ENCODE measurements around the gene TBC1D10B. TPM values are rescaled to one million over a fixed set of nuclear protein-coding genes. Genes with fewer than 3 reads are reported as not detected.

The TBC1D10B gene
- total RNA-seq, result 43.3 to 48.6 TPM (median 44.2 TPM) in 3 replicates
- long read RNA-seq, transcript TBC1D10B-201 (9 exons, 3,350 nt), result major isoform, 68 of 93 reads
- long read RNA-seq, partial matches to known transcripts, result 7 of 93 reads
- long read RNA-seq, other reads (novel, unspliced or antisense), result 17 of 93 reads

- peak within 1 kb of the TSS; percentile 86 for H3K27ac Mint-ChIP-seq (ENCODE audit: unreplicated experiment)
- H3K4me3 Mint-ChIP-seq (ENCODE audit: unreplicated experiment), result peak within 1 kb of the TSS; percentile 86
- H3K36me3 Mint-ChIP-seq (ENCODE audit: low read depth), result peaks cover 3% of the 10 kb centered on the region
- peaks cover 39% of the 10 kb centered on the region for H3K4me1 Mint-ChIP-seq (ENCODE audit: low read depth)
- H3K9me3 Mint-ChIP-seq (ENCODE audit: low read depth), result no peaks in the 10 kb centered on the region
- no peaks in the 10 kb centered on the region for H3K27me3 Mint-ChIP-seq (ENCODE audit: low read depth)
- DNase-seq (ENCODE audit: low spot score), result no peak
- TF ChIP-seq, protein P1, sequence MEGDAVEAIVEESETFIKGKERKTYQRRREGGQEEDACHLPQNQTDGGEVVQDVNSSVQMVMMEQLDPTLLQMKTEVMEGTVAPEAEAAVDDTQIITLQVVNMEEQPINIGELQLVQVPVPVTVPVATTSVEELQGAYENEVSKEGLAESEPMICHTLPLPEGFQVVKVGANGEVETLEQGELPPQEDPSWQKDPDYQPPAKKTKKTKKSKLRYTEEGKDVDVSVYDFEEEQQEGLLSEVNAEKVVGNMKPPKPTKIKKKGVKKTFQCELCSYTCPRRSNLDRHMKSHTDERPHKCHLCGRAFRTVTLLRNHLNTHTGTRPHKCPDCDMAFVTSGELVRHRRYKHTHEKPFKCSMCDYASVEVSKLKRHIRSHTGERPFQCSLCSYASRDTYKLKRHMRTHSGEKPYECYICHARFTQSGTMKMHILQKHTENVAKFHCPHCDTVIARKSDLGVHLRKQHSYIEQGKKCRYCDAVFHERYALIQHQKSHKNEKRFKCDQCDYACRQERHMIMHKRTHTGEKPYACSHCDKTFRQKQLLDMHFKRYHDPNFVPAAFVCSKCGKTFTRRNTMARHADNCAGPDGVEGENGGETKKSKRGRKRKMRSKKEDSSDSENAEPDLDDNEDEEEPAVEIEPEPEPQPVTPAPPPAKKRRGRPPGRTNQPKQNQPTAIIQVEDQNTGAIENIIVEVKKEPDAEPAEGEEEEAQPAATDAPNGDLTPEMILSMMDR (IDR thresholded peaks at IDR 0.05), result peak; percentile 66
Observed at GRCh38 chr16:30370456-30371247, at the start of gene TBC1D10B. TBC1D10B (minus strand) TSS chr16:30370494; CDS start chr16:30370183, 311 bp downstream.

GRCh38 chr16:30418350-30419181, 48.3 kb upstream of the TBC1D10B start:
- Mint-ChIP-seq H3K9me3 (ENCODE audit: low read depth) (no peaks in the 10 kb centered on the region), H3K36me3 (ENCODE audit: low read depth) (peaks cover 11% of the 10 kb centered on the region), H3K27me3 (ENCODE audit: low read depth) (no peaks in the 10 kb centered on the region)

GRCh38 chr16:30417529-30418349, 47.4 kb upstream of the TBC1D10B start:
- H3K4me3 Mint-ChIP-seq (ENCODE audit: unreplicated experiment), result peak overlapping the region; percentile 62
- no peaks in the 10 kb centered on the region for H3K9me3 Mint-ChIP-seq (ENCODE audit: low read depth)
- TF ChIP-seq, protein P1 (IDR thresholded peaks at IDR 0.05), result peak; percentile 65
- peak; percentile 92 for DNase-seq (ENCODE audit: low spot score)
- H3K27me3 Mint-ChIP-seq (ENCODE audit: low read depth), result no peaks in the 10 kb centered on the region
- no peak overlapping the region for H3K27ac Mint-ChIP-seq (ENCODE audit: unreplicated experiment)
- H3K4me1 Mint-ChIP-seq (ENCODE audit: low read depth), result peaks cover 7% of the 10 kb centered on the region
- H3K36me3 Mint-ChIP-seq (ENCODE audit: low read depth), result peaks cover 12% of the 10 kb centered on the region

More at GRCh38 chr16:30418350-30419181, 48.3 kb upstream of the TBC1D10B start:
- DNase-seq (ENCODE audit: low spot score), result no peak
- Mint-ChIP-seq H3K4me3 (ENCODE audit: unreplicated experiment) (peak overlapping the region; percentile 62), H3K27ac (ENCODE audit: unreplicated experiment) (peak overlapping the region; percentile 41), H3K4me1 (ENCODE audit: low read depth) (peaks cover 7% of the 10 kb centered on the region)
- TF ChIP-seq, protein P1 (IDR thresholded peaks at IDR 0.05), result peak; percentile 4

DNA sequence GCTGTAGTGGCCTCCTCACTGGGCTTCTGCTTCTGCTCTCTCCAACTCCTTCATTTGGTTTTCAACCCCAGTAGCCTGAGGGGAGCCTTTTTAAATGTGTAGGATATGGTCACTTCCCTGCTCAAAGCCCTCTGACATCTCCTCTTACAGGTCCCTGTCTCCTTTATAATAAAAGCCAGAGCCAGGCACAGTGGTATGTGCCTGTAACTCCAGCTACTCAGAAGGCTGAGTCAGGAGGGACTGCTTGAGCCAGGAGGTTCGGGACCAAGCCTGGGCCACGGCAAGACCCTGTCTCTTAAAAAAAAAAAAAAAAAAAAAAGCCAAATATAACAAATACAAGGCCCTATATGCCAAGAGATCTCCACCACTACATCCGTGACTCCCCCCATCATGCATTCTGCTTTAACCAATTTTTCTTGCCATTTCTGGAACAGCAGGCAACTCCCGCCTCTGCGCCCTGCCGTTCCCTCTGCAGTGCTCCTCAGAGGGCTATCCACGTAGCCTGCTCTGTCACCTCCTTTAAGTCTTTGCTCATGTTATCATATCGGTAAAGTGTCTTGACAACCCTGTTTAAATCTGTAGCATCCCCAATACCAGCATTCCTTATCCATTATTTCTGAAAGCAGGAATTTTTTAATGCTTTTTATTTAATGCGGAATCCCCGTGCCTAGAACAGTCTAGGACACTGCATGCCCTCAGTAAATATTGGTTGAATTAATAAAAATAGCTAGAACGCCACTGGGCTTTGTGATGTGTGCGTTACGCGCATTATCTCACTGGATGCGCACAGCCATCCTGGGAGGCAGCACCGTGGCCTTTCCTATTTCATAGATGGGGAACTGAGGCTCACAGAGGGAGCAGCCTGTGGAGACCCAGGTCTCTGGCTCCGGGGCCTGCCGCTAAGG, 46.6 kb upstream of the TBC1D10B start:
- Mint-ChIP-seq H3K9me3 (ENCODE audit: low read depth) (no peaks in the 10 kb centered on the region), H3K36me3 (ENCODE audit: low read depth) (peaks cover 16% of the 10 kb centered on the region), H3K27ac (ENCODE audit: unreplicated experiment) (no peak overlapping the region), H3K27me3 (ENCODE audit: low read depth) (no peaks in the 10 kb centered on the region), H3K4me1 (ENCODE audit: low read depth) (peaks cover 10% of the 10 kb centered on the region), H3K4me3 (ENCODE audit: unreplicated experiment) (peak overlapping the region; percentile 48)
- TF ChIP-seq, protein P1 (IDR thresholded peaks at IDR 0.05), result no peak
- no peak for DNase-seq (ENCODE audit: low spot score)
